ENCODE data around the gene LTA4H.

Gene LTA4H

DNA sequence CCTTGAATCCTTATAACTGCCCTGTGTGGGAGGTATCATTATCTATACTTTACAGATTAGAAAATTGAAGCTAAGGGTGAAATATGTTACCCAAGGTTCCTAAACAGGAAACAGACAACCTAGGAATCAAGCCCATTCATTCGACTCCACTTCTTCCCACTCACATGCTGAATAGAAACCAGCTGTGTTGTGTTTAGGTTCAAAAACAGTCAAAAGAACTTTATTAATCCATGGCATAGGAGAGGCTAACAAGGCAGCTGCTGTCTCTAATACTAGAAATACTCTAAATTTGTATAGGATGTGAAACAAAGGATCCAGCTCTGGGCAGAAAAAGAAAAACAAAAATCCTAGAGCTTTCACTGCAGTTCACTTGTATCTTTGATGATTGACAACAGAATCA, 82.4 kb downstream of the LTA4H start:
- DNase-seq, result no peak

DNA sequence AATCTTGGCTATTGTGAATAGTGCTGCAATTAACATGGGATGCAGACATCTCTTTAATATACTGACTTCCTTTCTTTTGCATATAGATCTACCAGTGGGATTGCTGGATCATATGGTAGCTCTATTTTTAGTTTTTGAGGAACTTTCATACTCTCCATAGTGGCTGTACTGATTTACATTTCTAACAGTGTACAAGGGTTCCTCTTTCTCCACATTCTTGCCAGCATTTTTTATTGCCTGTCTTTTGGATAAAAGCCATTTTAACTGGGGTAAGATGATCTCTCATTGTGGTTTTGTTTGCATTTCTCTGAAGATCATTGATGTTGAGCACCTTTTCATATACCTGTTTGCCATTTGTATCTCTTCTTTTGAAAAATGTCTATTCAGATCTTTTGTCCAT, 83.9 kb downstream of the LTA4H start:
- DNase-seq, result no peak

Measured in activated CD4-positive, alpha-beta T cell treated with anti-CD3 and anti-CD28 coated beads, Interleukin-2, amount 50 U/mL, for 16 hours (primary cell).